K562 (cell line): ENCODE data around the gene ZNF668. TPM values are rescaled to one million over a fixed set of nuclear protein-coding genes. Genes with fewer than 3 reads are reported as not detected.

Experiments used
- CBFB ChIP-seq: sonication (generic); formaldehyde crosslinking; IDR thresholded peaks from 2 replicates; pipeline ENCODE4 v1.4.0; 2020; ENCODE audit warnings: mild to moderate bottlenecking, missing genetic modification reagents
- CTCF ChIP-seq, 3 experiments: IDR thresholded peaks in 2 of 3; conservative IDR thresholded peaks in 1 of 3; 2 replicates each; pipeline ENCODE4 v1.5.1; 2011 to 2012; ENCODE audit warnings: low read length in 3 of 3, mild to moderate bottlenecking in 3 of 3, control low read depth in 2 of 3, improper control_type of control experiment in 1 of 3, inconsistent platforms in 1 of 3, low read depth in 1 of 3, mixed read lengths in 1 of 3, moderate library complexity in 1 of 3; ENCODE audit not compliant: insufficient read depth in 2 of 3
- FOXJ2 ChIP-seq: fragments of 200-800 bp; sonication (Bioruptor generic); IDR thresholded peaks from 2 replicates; pipeline ENCODE4 v1.6.1; 2016; ENCODE audit warnings: missing genetic modification characterization, missing compliant biosample characterization
- GTF2A2 ChIP-seq: IDR thresholded peaks from 2 replicates; pipeline ENCODE4 v1.6.1; 2016; ENCODE audit warnings: mild to moderate bottlenecking, missing genetic modification characterization, missing compliant biosample characterization
- KLF13 ChIP-seq: fragments of 450-650 bp; IDR thresholded peaks from 2 replicates; pipeline ENCODE4 v1.6.1; 2016; ENCODE audit warnings: missing genetic modification characterization, low read depth, mild to moderate bottlenecking, missing compliant biosample characterization, moderate library complexity, borderline replicate concordance
- MEF2D ChIP-seq: conservative IDR thresholded peaks from 2 replicates; pipeline ENCODE4 v1.6.1; 2016; ENCODE audit warnings: low read depth, missing genetic modification characterization, missing compliant biosample characterization
- MXD1 ChIP-seq: fragments of 250-450 bp; sonication (Bioruptor Pico); IDR thresholded peaks from 2 replicates; pipeline ENCODE4 v1.8.0; 2021; ENCODE audit warnings: borderline replicate concordance, mild to moderate bottlenecking, moderate library complexity; ENCODE audit not compliant: poor library complexity, severe bottlenecking
- NELFE ChIP-seq: IDR thresholded peaks from 2 replicates; pipeline ENCODE4 v1.6.1; 2011; ENCODE audit warnings: mild to moderate bottlenecking; ENCODE audit not compliant: insufficient read depth, insufficient read length
- PHF8 ChIP-seq: fragments of 200-600 bp; sonication (generic); IDR thresholded peaks from 2 replicates; pipeline ENCODE4 v1.6.1; 2012; ENCODE audit warnings: mixed run types, mild to moderate bottlenecking, inconsistent platforms, low read length, moderate library complexity, borderline replicate concordance
- POLR2B ChIP-seq: fragments of 450-650 bp; IDR thresholded peaks from 2 replicates; pipeline ENCODE4 v1.6.1; 2018; ENCODE audit warnings: low read depth; ENCODE audit not compliant: partially characterized antibody
- POU5F1 ChIP-seq: fragments of 150-350 bp; IDR thresholded peaks from 2 replicates; pipeline ENCODE4 v1.6.1; 2014; ENCODE audit warnings: borderline replicate concordance, low read length, low read depth, mild to moderate bottlenecking; ENCODE audit not compliant: partially characterized antibody
- RFX5 ChIP-seq: IDR thresholded peaks from 2 replicates; pipeline ENCODE4 v1.6.1; 2011; ENCODE audit warnings: low read depth, mild to moderate bottlenecking, improper control_type of control experiment, low read length
- SP1 ChIP-seq: sonication (generic); formaldehyde crosslinking; IDR thresholded peaks from 2 replicates; pipeline ENCODE4 v1.8.1; 2022; ENCODE audit warnings: mild to moderate bottlenecking, missing genetic modification reagents
- SRSF1 ChIP-seq: fragments of 200-400 bp; formaldehyde crosslinking; IDR thresholded peaks from 2 replicates; pipeline ENCODE4 v1.6.1; 2017; ENCODE audit warnings: mild to moderate bottlenecking, low read depth, low read length, moderate library complexity
- TAF7 ChIP-seq: fragments of 450-650 bp; IDR thresholded peaks from 2 replicates; pipeline ENCODE4 v1.6.1; 2016; ENCODE audit warnings: missing genetic modification characterization, missing compliant biosample characterization
- ZNF143 ChIP-seq: sonication (generic); formaldehyde crosslinking; IDR thresholded peaks from 2 replicates; pipeline ENCODE4 v1.9.0; 2022; ENCODE audit warnings: mild to moderate bottlenecking, missing genetic modification reagents
- ZNF165 ChIP-seq: fragments of 250-450 bp; sonication (Bioruptor Pico); IDR thresholded peaks from 2 replicates; pipeline ENCODE4 v1.4.0; 2020; ENCODE audit warnings: borderline replicate concordance
- ZNF695 ChIP-seq: fragments of 450-650 bp; formaldehyde crosslinking; IDR thresholded peaks from 2 replicates; pipeline ENCODE4 v1.4.0; 2020; ENCODE audit warnings: mild to moderate bottlenecking, moderate library complexity
- ZNF717 ChIP-seq: fragments of 250-450 bp; sonication (Bioruptor Pico); IDR thresholded peaks from 2 replicates; pipeline ENCODE4 v1.5.0; 2021
- ZNF778 ChIP-seq: fragments of 450-650 bp; formaldehyde crosslinking; IDR thresholded peaks from 2 replicates; pipeline ENCODE4 v1.4.0; 2020; ENCODE audit warnings: mild to moderate bottlenecking, moderate library complexity
- ZSCAN32 ChIP-seq: fragments of 450-650 bp; formaldehyde crosslinking; IDR thresholded peaks from 2 replicates; pipeline ENCODE4 v1.4.0; 2020; ENCODE audit warnings: mild to moderate bottlenecking, moderate library complexity
- polyA plus RNA-seq, 8 experiments: library from polyadenylated mRNA; depleted of rRNA in 4 of 8; stranded (reverse) in 5 of 8; unstranded in 3 of 8; fragments of >200 nt; fragmentation: Nextera tagmentation in 2 of 8; fragmentation: Illumina TruSeq in 1 of 8; extraction: Ambion mirVana in 2 of 8; extraction: Trizol in 1 of 8; gene quantifications; 2 replicates each; pipeline versions ENCODE4 v1.2.1 to v1.2.3, GENCODE V29; 2011 to 2014; ENCODE audit warnings: inconsistent platforms in 1 of 8, missing spikeins in 1 of 8
- total RNA-seq, 7 experiments: library from RNA; depleted of rRNA in 6 of 7; stranded (reverse); fragments of >200 nt in 6 of 7; fragmentation: Illumina TruSeq in 2 of 7; extraction: Trizol in 2 of 7; gene quantifications; 2 replicates each; pipeline versions ENCODE4 v1.2.1 to v1.2.3, GENCODE V29; 2011 to 2021; ENCODE audit warnings: low replicate concordance in 1 of 7
- TF ChIP-seq, protein P1 (sequence below): sonication (generic); formaldehyde crosslinking; IDR thresholded peaks from 2 replicates; pipeline ENCODE4 v1.8.0; 2023; ENCODE audit warnings: mild to moderate bottlenecking, missing genetic modification reagents

Gene ZNF668
- total and polyA plus RNA-seq, 9 of the 15 experiments (the other 6 are each of a cell fraction or from before 2014, with no cell fraction given): 0.04 to 15.3 (median 3.8) TPM; not detected in 1

DNA sequence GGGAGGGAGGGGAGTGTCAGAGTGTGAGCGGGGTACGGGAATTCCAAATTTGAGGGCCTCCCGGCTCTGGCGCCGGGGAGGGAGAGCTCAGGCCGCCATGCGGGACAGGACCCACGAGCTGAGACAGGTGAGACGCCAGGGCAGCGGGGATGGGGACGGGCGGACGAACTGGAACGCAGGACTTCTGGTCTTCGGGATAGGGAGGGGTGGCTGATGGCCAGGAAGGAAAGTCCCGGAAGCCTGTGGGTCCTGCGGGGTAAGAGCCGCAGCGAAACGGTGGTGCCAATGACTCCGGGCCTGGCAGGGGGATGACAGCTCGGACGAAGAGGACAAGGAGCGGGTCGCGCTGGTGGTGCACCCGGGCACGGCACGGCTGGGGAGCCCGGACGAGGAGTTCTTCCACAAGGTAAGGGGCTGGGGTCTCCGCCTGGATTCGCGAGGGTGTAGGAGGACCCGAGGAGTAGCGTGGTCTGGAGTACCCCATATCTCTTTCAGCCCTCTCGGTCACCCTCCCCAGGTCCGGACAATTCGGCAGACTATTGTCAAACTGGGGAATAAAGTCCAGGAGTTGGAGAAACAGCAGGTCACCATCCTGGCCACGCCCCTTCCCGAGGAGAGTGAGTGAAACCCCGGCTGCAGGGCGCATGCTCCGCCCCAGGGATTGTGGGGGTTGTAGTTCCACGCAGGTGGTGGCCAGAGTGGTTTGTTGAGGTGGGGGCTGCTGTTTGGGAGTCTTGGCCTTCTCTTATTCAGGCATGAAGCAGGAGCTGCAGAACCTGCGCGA lies 40.1 kb downstream of the ZNF668 start (continued):
- TF ChIP-seq, protein P1, sequence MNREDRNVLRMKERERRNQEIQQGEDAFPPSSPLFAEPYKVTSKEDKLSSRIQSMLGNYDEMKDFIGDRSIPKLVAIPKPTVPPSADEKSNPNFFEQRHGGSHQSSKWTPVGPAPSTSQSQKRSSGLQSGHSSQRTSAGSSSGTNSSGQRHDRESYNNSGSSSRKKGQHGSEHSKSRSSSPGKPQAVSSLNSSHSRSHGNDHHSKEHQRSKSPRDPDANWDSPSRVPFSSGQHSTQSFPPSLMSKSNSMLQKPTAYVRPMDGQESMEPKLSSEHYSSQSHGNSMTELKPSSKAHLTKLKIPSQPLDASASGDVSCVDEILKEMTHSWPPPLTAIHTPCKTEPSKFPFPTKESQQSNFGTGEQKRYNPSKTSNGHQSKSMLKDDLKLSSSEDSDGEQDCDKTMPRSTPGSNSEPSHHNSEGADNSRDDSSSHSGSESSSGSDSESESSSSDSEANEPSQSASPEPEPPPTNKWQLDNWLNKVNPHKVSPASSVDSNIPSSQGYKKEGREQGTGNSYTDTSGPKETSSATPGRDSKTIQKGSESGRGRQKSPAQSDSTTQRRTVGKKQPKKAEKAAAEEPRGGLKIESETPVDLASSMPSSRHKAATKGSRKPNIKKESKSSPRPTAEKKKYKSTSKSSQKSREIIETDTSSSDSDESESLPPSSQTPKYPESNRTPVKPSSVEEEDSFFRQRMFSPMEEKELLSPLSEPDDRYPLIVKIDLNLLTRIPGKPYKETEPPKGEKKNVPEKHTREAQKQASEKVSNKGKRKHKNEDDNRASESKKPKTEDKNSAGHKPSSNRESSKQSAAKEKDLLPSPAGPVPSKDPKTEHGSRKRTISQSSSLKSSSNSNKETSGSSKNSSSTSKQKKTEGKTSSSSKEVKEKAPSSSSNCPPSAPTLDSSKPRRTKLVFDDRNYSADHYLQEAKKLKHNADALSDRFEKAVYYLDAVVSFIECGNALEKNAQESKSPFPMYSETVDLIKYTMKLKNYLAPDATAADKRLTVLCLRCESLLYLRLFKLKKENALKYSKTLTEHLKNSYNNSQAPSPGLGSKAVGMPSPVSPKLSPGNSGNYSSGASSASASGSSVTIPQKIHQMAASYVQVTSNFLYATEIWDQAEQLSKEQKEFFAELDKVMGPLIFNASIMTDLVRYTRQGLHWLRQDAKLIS (CRISPR knock-in tag): no peak
- TF ChIP-seq CTCF (IDR thresholded peaks at IDR 0.05 in 2 of 3, conservative IDR thresholded peaks at IDR 0.05 in 1 of 3; ENCODE audit: insufficient read depth in 2 of 3, low read depth in 1 of 3, low read length in 3 of 3): no peak
- TF ChIP-seq MEF2D (tag): no peak
- TF ChIP-seq NELFE: no peak
- no peak for TF ChIP-seq ZNF695 (CRISPR knock-in tag)
- TF ChIP-seq POU5F1: peak; percentile 38
- TF ChIP-seq ZNF778 (CRISPR knock-in tag): no peak
- no peak for TF ChIP-seq POLR2B
- no peak for TF ChIP-seq FOXJ2 (tag)
- TF ChIP-seq RFX5: no peak
- TF ChIP-seq ZNF165: no peak
- no peak for TF ChIP-seq KLF13 (tag)
- TF ChIP-seq ZNF143 (CRISPR knock-in tag): peak; percentile 95
- peak; percentile 16; the same call in 1 of the 2 replicates for TF ChIP-seq PHF8
- TF ChIP-seq SRSF1: no peak
- TF ChIP-seq CBFB (CRISPR knock-in tag): peak; percentile 17; the same call in 1 of the 2 replicates
- no peak for TF ChIP-seq ZSCAN32 (CRISPR knock-in tag)
- TF ChIP-seq MXD1 (CRISPR knock-in tag): no peak
- peak; percentile 76 for TF ChIP-seq SP1 (CRISPR knock-in tag)
- TF ChIP-seq ZNF717 (CRISPR knock-in tag): no peak
- TF ChIP-seq TAF7 (tag): no peak
- no peak for TF ChIP-seq GTF2A2
